ENCODE data around the gene PLEKHJ1. TPM values are rescaled to one million over a fixed set of nuclear protein-coding genes. Genes with fewer than 3 reads are reported as not detected.
A peak's percentile ranks its signal among the peaks of the same experiment; 100 is the strongest.

Gene PLEKHJ1
- total RNA-seq, 1 donor from 2014 or later = 78.3 TPM

DNA sequence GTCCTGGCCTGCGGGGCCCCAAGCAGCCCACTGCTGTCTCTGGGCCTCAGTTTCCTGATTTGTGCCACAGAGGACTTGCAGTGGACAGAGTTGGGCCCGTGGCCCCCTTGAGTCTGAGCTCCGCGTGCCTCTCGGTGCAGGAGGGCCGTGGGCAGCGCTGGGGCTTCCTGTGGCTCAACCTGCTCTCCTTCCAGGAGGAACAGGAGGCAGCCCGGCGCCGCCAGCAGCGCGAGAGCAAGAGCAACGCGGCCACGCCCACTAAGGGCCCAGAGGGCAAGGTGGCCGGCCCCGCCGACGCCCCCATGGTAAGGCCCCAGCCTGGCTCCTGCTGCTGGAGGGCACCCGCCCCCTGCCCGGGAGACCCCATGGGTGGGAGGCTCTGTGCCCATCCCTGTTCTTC is 25.9 kb downstream of the PLEKHJ1 start:
- no peaks in the 10 kb centered on the region for H3K27me3 ChIP-seq (ENCODE audit: insufficient read depth, low read length)
- no peak for DNase-seq (ENCODE audit: low read depth)
- Mint-ChIP-seq H3K36me3 (ENCODE audit: low read depth, unreplicated experiment) (peaks cover 13% of the 10 kb centered on the region), H3K4me3 (ENCODE audit: unreplicated experiment) (no peak overlapping the region), H3K27ac (ENCODE audit: unreplicated experiment) (no peak overlapping the region), H3K4me1 (ENCODE audit: low read depth, unreplicated experiment) (peaks cover 8% of the 10 kb centered on the region), H3K9me3 (ENCODE audit: unreplicated experiment) (no peaks in the 10 kb centered on the region), H3K27me3 (ENCODE audit: low read depth, unreplicated experiment) (no peaks in the 10 kb centered on the region)
- H3K4me3 ChIP-seq (ENCODE audit: insufficient read depth, low read depth, low read length) = no peak overlapping the region
- FAIRE-seq = no peak
- H3K4me2 ChIP-seq (ENCODE audit: low read length) = no peak overlapping the region
- peaks cover 14% of the 10 kb centered on the region for H3K79me2 ChIP-seq (ENCODE audit: insufficient read depth, low read length)
- H3K9me3 ChIP-seq (ENCODE audit: insufficient read depth, low read depth, low read length) = no peaks in the 10 kb centered on the region
- no peak for TF ChIP-seq EZH2 (IDR thresholded peaks at IDR 0.05; ENCODE audit: insufficient read depth, low read length)
- TF ChIP-seq, protein P1, sequence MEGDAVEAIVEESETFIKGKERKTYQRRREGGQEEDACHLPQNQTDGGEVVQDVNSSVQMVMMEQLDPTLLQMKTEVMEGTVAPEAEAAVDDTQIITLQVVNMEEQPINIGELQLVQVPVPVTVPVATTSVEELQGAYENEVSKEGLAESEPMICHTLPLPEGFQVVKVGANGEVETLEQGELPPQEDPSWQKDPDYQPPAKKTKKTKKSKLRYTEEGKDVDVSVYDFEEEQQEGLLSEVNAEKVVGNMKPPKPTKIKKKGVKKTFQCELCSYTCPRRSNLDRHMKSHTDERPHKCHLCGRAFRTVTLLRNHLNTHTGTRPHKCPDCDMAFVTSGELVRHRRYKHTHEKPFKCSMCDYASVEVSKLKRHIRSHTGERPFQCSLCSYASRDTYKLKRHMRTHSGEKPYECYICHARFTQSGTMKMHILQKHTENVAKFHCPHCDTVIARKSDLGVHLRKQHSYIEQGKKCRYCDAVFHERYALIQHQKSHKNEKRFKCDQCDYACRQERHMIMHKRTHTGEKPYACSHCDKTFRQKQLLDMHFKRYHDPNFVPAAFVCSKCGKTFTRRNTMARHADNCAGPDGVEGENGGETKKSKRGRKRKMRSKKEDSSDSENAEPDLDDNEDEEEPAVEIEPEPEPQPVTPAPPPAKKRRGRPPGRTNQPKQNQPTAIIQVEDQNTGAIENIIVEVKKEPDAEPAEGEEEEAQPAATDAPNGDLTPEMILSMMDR (IDR thresholded peaks at IDR 0.05; ENCODE audit: insufficient read depth, low read depth, low read length) = no peak
- H3K27ac ChIP-seq (ENCODE audit: low read depth, low read length) = no peak overlapping the region
- peaks cover 41% of the 10 kb centered on the region for H4K20me1 ChIP-seq (ENCODE audit: insufficient read depth, low read length)
- peaks cover 27% of the 10 kb centered on the region for H3K4me1 ChIP-seq (ENCODE audit: insufficient read depth, low read length)
- H2AFZ ChIP-seq (ENCODE audit: low read depth, low read length) = no peak overlapping the region
- no peak overlapping the region for H3K9ac ChIP-seq (ENCODE audit: low read length)
- H3K36me3 ChIP-seq (ENCODE audit: insufficient read depth, low read length) = peaks cover 23% of the 10 kb centered on the region

DNA sequence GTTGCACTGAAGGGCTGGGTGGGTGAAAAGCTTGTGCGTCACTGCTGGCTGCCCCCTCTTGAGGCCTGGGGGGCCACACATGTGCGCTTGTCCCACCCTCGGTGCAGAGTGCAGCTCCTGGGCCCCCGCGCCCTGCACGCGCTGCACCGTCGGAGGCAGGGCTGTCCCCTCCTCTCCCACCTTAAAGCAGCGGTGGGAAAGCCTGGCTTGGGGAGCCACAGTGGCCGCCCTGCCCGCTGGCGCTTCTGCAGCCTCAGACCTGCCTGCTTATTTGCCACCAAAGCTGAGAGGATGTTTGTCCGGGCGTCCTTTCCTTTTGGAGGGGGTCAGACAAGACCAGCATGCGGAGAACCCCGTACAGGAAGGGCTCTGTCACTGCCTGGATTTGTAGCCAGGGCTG is 26.7 kb downstream of the PLEKHJ1 start:
- Mint-ChIP-seq H3K27ac (ENCODE audit: unreplicated experiment) (no peak overlapping the region), H3K36me3 (ENCODE audit: low read depth, unreplicated experiment) (peaks cover 15% of the 10 kb centered on the region), H3K4me3 (ENCODE audit: unreplicated experiment) (no peak overlapping the region), H3K4me1 (ENCODE audit: low read depth, unreplicated experiment) (peaks cover 9% of the 10 kb centered on the region), H3K9me3 (ENCODE audit: unreplicated experiment) (no peaks in the 10 kb centered on the region), H3K27me3 (ENCODE audit: low read depth, unreplicated experiment) (no peaks in the 10 kb centered on the region)
- Histone ChIP-seq H3K4me2 (ENCODE audit: low read length) (no peak overlapping the region), H3K9ac (ENCODE audit: low read length) (peak overlapping the region; percentile 35), H3K79me2 (ENCODE audit: insufficient read depth, low read length) (peaks cover 14% of the 10 kb centered on the region), H4K20me1 (ENCODE audit: insufficient read depth, low read length) (peaks cover 35% of the 10 kb centered on the region), H2AFZ (ENCODE audit: low read depth, low read length) (no peak overlapping the region), H3K4me1 (ENCODE audit: insufficient read depth, low read length) (peaks cover 32% of the 10 kb centered on the region), H3K36me3 (ENCODE audit: insufficient read depth, low read length) (peaks cover 18% of the 10 kb centered on the region), H3K4me3 (ENCODE audit: insufficient read depth, low read depth, low read length) (no peak overlapping the region), H3K9me3 (ENCODE audit: insufficient read depth, low read depth, low read length) (no peaks in the 10 kb centered on the region), H3K27ac (ENCODE audit: low read depth, low read length) (no peak overlapping the region), H3K27me3 (ENCODE audit: insufficient read depth, low read length) (no peaks in the 10 kb centered on the region)
- DNase-seq (ENCODE audit: low read depth) = no peak
- TF ChIP-seq EZH2 (IDR thresholded peaks at IDR 0.05; ENCODE audit: insufficient read depth, low read length) = no peak
- TF ChIP-seq, protein P1 (IDR thresholded peaks at IDR 0.05; ENCODE audit: insufficient read depth, low read depth, low read length) = no peak
- FAIRE-seq = no peak

DNA sequence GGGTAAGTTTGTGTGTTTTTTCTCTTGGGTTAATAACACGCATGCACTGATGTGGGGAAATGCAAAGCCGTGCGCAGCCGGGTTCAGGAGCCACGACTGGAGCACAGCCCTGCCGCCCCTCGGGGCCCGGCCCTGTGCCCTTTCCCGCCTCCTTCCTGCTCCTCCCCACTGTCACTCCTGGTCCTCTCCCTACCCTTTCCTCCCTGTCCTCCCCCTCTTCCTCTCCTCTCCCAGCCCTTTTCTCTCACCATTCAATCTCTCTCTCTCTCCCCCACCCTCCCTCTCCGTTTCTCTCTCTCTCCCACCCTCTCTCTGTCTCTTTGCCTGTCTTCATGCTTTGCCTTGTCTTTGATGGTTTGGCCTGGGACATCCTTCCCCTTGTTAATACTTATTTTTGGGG is 27.2 kb downstream of the PLEKHJ1 start:
- Mint-ChIP-seq H3K27ac (ENCODE audit: unreplicated experiment) (no peak overlapping the region), H3K27me3 (ENCODE audit: low read depth, unreplicated experiment) (no peaks in the 10 kb centered on the region), H3K4me1 (ENCODE audit: low read depth, unreplicated experiment) (peaks cover 9% of the 10 kb centered on the region), H3K36me3 (ENCODE audit: low read depth, unreplicated experiment) (peaks cover 17% of the 10 kb centered on the region), H3K4me3 (ENCODE audit: unreplicated experiment) (no peak overlapping the region), H3K9me3 (ENCODE audit: unreplicated experiment) (no peaks in the 10 kb centered on the region)
- peak overlapping the region; percentile 42 for H3K27ac ChIP-seq (ENCODE audit: low read depth, low read length)
- H3K9me3 ChIP-seq (ENCODE audit: insufficient read depth, low read depth, low read length) = no peaks in the 10 kb centered on the region
- DNase-seq (ENCODE audit: low read depth) = no peak
- peak overlapping the region; percentile 55 for H3K4me2 ChIP-seq (ENCODE audit: low read length)
- H3K27me3 ChIP-seq (ENCODE audit: insufficient read depth, low read length) = no peaks in the 10 kb centered on the region
- H3K4me1 ChIP-seq (ENCODE audit: insufficient read depth, low read length) = peaks cover 32% of the 10 kb centered on the region
- peak overlapping the region; percentile 35 for H3K9ac ChIP-seq (ENCODE audit: low read length)
- peaks cover 18% of the 10 kb centered on the region for H3K79me2 ChIP-seq (ENCODE audit: insufficient read depth, low read length)
- no peak overlapping the region for H2AFZ ChIP-seq (ENCODE audit: low read depth, low read length)
- H3K36me3 ChIP-seq (ENCODE audit: insufficient read depth, low read length) = peaks cover 17% of the 10 kb centered on the region
- FAIRE-seq = no peak
- no peak overlapping the region for H3K4me3 ChIP-seq (ENCODE audit: insufficient read depth, low read depth, low read length)
- peaks cover 35% of the 10 kb centered on the region for H4K20me1 ChIP-seq (ENCODE audit: insufficient read depth, low read length)
- TF ChIP-seq, protein P1 (IDR thresholded peaks at IDR 0.05; ENCODE audit: insufficient read depth, low read depth, low read length) = no peak

All from astrocyte (in vitro differentiated cells and primary cell).